Measurements from ENCODE around the gene ISL1.

ISL1 gene

GRCh38 chr5:51386916-51387883 is 4.0 kb downstream of the ISL1 start:
- peaks cover 39% of the 10 kb centered on the region for H3K4me1 ChIP-seq (ENCODE audit: control insufficient read depth, insufficient read depth, low read length)
- no peaks in the 10 kb centered on the region for H3K36me3 ChIP-seq (ENCODE audit: control insufficient read depth, insufficient read depth, low read length)
- H3K4me3 ChIP-seq (ENCODE audit: insufficient read depth, low read depth, low read length) = no peak overlapping the region
- no peaks in the 10 kb centered on the region for H3K9me3 ChIP-seq (ENCODE audit: control insufficient read depth, low read length)
- peaks cover 100% of the 10 kb centered on the region for H3K27me3 ChIP-seq (ENCODE audit: control insufficient read depth, insufficient read depth, low read length, poor library complexity, severe bottlenecking)
- no peak overlapping the region for H3K27ac ChIP-seq (ENCODE audit: insufficient read depth, low read depth, low read length, poor library complexity, severe bottlenecking)
- 0% methylated on average over 38 of the region's 38 CpGs for WGBS, 2 experiments

DNA sequence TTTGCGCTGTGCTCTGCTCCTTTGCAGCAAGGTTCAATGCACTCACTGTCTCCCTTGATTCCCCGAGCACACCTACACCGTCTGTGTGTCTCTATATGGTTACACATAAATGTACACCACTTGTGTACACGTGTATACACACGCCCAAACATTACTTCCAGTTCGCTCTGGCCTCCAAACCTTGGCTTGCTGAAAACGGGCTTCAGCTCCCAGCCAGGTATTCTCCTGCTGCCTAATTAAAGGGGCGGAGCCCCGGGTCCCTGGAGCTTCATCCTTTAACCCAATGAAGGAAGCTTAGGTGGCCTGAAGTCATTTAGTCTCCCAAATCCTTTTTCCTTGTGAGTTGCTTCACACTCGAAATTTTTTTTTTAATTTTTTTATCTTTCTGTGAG is 4.6 kb downstream of the ISL1 start:
- Histone ChIP-seq H3K36me3 (ENCODE audit: control insufficient read depth, insufficient read depth, low read length) (no peaks in the 10 kb centered on the region), H3K27ac (ENCODE audit: insufficient read depth, low read depth, low read length, poor library complexity, severe bottlenecking) (no peak overlapping the region), H3K27me3 (ENCODE audit: control insufficient read depth, insufficient read depth, low read length, poor library complexity, severe bottlenecking) (peaks cover 100% of the 10 kb centered on the region), H3K9me3 (ENCODE audit: control insufficient read depth, low read length) (no peaks in the 10 kb centered on the region), H3K4me3 (ENCODE audit: insufficient read depth, low read depth, low read length) (no peak overlapping the region), H3K4me1 (ENCODE audit: control insufficient read depth, insufficient read depth, low read length) (peaks cover 40% of the 10 kb centered on the region)
- 1 to 2% methylated on average over 9 to 10 of the region's 10 CpGs for WGBS, 2 experiments

DNA sequence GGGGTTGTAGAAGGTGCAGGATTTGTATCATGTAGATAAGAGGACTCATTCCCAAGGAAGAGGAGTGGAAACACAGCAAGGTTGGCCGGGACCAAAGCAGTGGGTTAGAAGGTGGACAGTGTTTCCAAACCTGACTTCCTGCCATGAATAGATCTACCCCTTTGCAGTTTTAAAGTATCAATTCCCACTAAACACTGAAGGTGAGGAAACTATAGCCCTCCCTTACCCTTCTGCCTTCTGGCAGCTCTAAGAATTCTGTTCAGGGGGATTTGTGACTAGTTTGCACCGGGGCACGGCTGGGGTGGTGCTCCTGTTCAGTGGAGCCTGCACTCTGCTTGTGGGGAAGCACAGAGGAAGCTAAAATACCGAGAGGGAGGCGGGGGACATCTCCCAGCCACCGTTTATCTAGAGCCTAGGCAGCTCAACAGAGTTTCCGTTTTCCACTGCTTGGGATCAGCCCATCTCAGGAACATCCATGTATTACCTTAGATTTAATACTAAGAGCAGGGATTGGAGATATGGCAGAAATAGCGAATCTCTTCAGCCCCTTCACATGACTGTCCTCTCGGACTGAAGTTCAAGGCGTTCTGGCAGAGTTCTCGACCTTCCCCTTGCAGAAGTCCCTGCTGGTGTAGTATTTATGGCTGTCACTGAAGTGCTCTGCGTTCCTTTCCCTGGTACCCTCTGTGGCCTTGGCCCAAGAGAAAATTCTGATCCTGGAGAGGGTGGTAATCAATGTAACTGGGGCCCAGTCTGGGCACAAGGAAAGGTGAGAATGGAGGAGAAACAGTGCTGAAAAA is 5.4 kb downstream of the ISL1 start:
- peaks cover 41% of the 10 kb centered on the region for H3K4me1 ChIP-seq (ENCODE audit: control insufficient read depth, insufficient read depth, low read length)
- no peak overlapping the region for H3K27ac ChIP-seq (ENCODE audit: insufficient read depth, low read depth, low read length, poor library complexity, severe bottlenecking)
- H3K36me3 ChIP-seq (ENCODE audit: control insufficient read depth, insufficient read depth, low read length) = no peaks in the 10 kb centered on the region
- H3K27me3 ChIP-seq (ENCODE audit: control insufficient read depth, insufficient read depth, low read length, poor library complexity, severe bottlenecking) = peaks cover 100% of the 10 kb centered on the region
- no peak overlapping the region for H3K4me3 ChIP-seq (ENCODE audit: insufficient read depth, low read depth, low read length)
- 2 to 3% methylated on average over 12 of the region's 12 CpGs for WGBS, 2 experiments
- no peaks in the 10 kb centered on the region for H3K9me3 ChIP-seq (ENCODE audit: control insufficient read depth, low read length)

DNA sequence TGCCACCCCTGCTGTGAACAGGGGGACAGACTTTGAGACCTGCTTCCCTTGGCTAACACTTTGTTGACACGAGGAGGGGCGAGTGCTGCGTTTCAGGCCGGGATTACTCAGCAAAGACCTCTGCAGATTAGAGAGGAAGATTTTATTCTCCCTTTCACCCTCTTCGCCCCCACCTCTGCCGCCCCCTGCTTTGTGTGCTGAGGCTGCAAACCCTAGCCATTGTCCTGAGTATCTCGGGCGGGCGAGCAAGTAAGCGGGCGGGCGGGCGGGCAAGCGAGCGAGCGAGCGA is 6.0 kb downstream of the ISL1 start:
- Histone ChIP-seq H3K4me1 (ENCODE audit: control insufficient read depth, insufficient read depth, low read length) (peaks cover 40% of the 10 kb centered on the region), H3K27ac (ENCODE audit: insufficient read depth, low read depth, low read length, poor library complexity, severe bottlenecking) (no peak overlapping the region), H3K4me3 (ENCODE audit: insufficient read depth, low read depth, low read length) (peak overlapping the region; percentile 22), H3K9me3 (ENCODE audit: control insufficient read depth, low read length) (no peaks in the 10 kb centered on the region), H3K27me3 (ENCODE audit: control insufficient read depth, insufficient read depth, low read length, poor library complexity, severe bottlenecking) (peaks cover 100% of the 10 kb centered on the region), H3K36me3 (ENCODE audit: control insufficient read depth, insufficient read depth, low read length) (no peaks in the 10 kb centered on the region)
- WGBS, 2 experiments = 0% methylated on average over 17 of the region's 17 CpGs

DNA sequence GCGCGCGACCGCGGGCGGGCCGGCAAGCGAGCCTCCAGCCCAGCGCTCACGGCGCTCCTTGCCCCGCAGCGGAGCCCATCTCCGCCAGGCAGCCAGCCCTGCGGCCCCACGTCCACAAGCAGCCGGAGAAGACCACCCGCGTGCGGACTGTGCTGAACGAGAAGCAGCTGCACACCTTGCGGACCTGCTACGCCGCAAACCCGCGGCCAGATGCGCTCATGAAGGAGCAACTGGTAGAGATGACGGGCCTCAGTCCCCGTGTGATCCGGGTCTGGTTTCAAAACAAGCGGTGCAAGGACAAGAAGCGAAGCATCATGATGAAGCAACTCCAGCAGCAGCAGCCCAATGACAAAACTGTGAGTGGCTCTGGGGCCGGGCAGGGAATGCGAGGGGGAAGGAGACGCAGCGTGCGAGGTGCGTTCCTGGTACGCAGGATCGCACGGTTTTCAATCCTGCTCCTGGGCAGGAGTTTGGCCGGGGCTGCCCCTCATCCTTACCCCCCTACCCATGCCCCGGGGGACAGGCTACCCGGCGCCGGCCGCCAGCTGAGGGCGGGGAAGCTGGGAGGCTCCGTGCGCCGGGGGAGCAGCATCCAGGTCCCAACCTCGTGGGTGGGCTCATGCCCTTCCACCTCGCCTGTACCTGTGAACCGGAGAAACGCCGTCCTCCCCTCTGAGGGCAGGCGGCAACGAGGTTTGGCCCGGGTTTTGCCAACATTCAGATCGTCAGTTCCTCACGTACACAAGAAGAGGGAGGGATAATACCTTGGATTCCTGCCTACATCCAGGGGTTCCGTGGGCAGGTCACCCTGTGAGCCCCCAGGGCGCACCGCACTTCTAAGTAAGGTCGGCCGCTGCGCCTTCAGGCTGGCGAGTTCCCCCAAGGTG is 6.6 kb downstream of the ISL1 start:
- H3K9me3 ChIP-seq (ENCODE audit: control insufficient read depth, low read length) = no peaks in the 10 kb centered on the region
- peaks cover 100% of the 10 kb centered on the region for H3K27me3 ChIP-seq (ENCODE audit: control insufficient read depth, insufficient read depth, low read length, poor library complexity, severe bottlenecking)
- WGBS, 2 experiments = 1% methylated on average over 68 of the region's 68 CpGs
- H3K4me1 ChIP-seq (ENCODE audit: control insufficient read depth, insufficient read depth, low read length) = peaks cover 40% of the 10 kb centered on the region
- no peak overlapping the region for H3K27ac ChIP-seq (ENCODE audit: insufficient read depth, low read depth, low read length, poor library complexity, severe bottlenecking)
- H3K36me3 ChIP-seq (ENCODE audit: control insufficient read depth, insufficient read depth, low read length) = no peaks in the 10 kb centered on the region
- H3K4me3 ChIP-seq (ENCODE audit: insufficient read depth, low read depth, low read length) = peak overlapping the region; percentile 22

DNA sequence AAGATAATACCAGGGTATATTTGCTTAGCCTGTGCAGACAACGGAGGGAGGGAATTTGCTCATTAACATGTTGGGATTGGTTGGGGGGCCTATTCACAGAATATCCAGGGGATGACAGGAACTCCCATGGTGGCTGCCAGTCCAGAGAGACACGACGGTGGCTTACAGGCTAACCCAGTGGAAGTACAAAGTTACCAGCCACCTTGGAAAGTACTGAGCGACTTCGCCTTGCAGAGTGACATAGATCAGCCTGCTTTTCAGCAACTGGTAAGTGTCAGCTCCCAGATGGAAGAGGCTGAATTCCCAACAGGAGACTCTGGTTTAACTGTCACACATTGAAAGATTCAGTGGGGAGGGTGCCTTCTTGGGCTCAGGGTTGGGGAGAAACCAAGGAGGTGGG is 7.9 kb downstream of the ISL1 start:
- no peak overlapping the region for H3K27ac ChIP-seq (ENCODE audit: insufficient read depth, low read depth, low read length, poor library complexity, severe bottlenecking)
- WGBS, 2 experiments = 2 to 3% methylated on average over 5 of the region's 5 CpGs
- peaks cover 100% of the 10 kb centered on the region for H3K27me3 ChIP-seq (ENCODE audit: control insufficient read depth, insufficient read depth, low read length, poor library complexity, severe bottlenecking)
- H3K36me3 ChIP-seq (ENCODE audit: control insufficient read depth, insufficient read depth, low read length) = no peaks in the 10 kb centered on the region
- H3K4me3 ChIP-seq (ENCODE audit: insufficient read depth, low read depth, low read length) = no peak overlapping the region
- no peaks in the 10 kb centered on the region for H3K9me3 ChIP-seq (ENCODE audit: control insufficient read depth, low read length)
- H3K4me1 ChIP-seq (ENCODE audit: control insufficient read depth, insufficient read depth, low read length) = peaks cover 40% of the 10 kb centered on the region

DNA sequence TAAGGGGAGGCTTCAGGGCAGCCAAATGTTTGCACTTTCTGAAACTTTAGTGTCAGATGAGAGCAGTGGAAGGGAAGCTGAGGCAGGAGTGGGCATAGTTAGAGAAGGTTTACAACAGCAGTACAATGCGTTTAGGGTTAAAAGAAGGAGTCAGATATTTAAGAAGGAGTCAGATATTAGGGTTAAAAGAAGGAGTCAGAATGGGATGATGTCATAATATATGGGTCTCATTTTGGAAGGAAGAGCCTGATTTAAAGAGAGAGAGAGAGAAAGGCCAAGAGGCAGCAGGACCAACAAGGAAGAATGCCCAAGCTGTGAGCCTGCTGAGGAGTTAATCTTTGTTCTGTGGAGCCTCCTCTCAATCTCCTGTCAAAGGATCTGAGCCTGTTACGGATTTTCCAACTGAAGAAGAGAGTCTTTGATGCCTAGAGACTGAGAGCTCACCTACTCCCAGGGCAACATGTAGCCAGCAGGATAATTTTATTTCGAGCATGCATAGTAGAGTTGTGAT is 9.5 kb downstream of the ISL1 start:
- Histone ChIP-seq H3K4me3 (ENCODE audit: insufficient read depth, low read depth, low read length) (no peak overlapping the region), H3K9me3 (ENCODE audit: control insufficient read depth, low read length) (no peaks in the 10 kb centered on the region), H3K27me3 (ENCODE audit: control insufficient read depth, insufficient read depth, low read length, poor library complexity, severe bottlenecking) (peaks cover 100% of the 10 kb centered on the region), H3K27ac (ENCODE audit: insufficient read depth, low read depth, low read length, poor library complexity, severe bottlenecking) (no peak overlapping the region), H3K36me3 (ENCODE audit: control insufficient read depth, insufficient read depth, low read length) (no peaks in the 10 kb centered on the region), H3K4me1 (ENCODE audit: control insufficient read depth, insufficient read depth, low read length) (peaks cover 32% of the 10 kb centered on the region)
- 0 to 1% methylated on average over 3 of the region's 3 CpGs for WGBS, 2 experiments

DNA sequence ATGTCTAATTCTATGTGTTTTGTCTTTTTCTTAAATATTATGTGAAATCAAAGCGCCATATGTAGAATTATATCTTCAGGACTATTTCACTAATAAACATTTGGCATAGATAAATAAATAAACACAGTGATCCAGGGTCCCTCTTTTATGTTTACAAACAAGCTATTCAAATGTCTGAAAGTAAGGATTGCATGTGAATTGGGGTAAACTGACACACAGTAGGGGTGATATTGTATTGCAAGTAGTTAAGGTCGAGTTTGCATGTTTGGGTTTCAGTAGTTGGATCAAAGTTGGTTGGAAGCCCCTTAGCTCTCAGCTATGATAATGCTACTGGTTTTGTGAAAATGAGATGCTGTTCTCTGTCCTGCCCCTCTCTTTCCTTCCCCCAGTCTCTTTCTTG is 11.4 kb downstream of the ISL1 start:
- H3K36me3 ChIP-seq (ENCODE audit: control insufficient read depth, insufficient read depth, low read length) = no peaks in the 10 kb centered on the region
- peaks cover 100% of the 10 kb centered on the region for H3K27me3 ChIP-seq (ENCODE audit: control insufficient read depth, insufficient read depth, low read length, poor library complexity, severe bottlenecking)
- WGBS, 2 experiments = 0 to 3% methylated on average over 1 of the region's 2 CpGs
- H3K9me3 ChIP-seq (ENCODE audit: control insufficient read depth, low read length) = no peaks in the 10 kb centered on the region
- H3K27ac ChIP-seq (ENCODE audit: insufficient read depth, low read depth, low read length, poor library complexity, severe bottlenecking) = no peak overlapping the region
- no peak overlapping the region for H3K4me3 ChIP-seq (ENCODE audit: insufficient read depth, low read depth, low read length)
- H3K4me1 ChIP-seq (ENCODE audit: control insufficient read depth, insufficient read depth, low read length) = peaks cover 33% of the 10 kb centered on the region

GRCh38 chr5:51395245-51395644 is 12.0 kb downstream of the ISL1 start:
- H3K27ac ChIP-seq (ENCODE audit: insufficient read depth, low read depth, low read length, poor library complexity, severe bottlenecking) = no peak overlapping the region
- H3K4me3 ChIP-seq (ENCODE audit: insufficient read depth, low read depth, low read length) = no peak overlapping the region
- no peaks in the 10 kb centered on the region for H3K36me3 ChIP-seq (ENCODE audit: control insufficient read depth, insufficient read depth, low read length)
- no peaks in the 10 kb centered on the region for H3K9me3 ChIP-seq (ENCODE audit: control insufficient read depth, low read length)
- WGBS, 2 experiments = 3 to 7% methylated on average over 4 to 6 of the region's 6 CpGs
- peaks cover 100% of the 10 kb centered on the region for H3K27me3 ChIP-seq (ENCODE audit: control insufficient read depth, insufficient read depth, low read length, poor library complexity, severe bottlenecking)
- peaks cover 27% of the 10 kb centered on the region for H3K4me1 ChIP-seq (ENCODE audit: control insufficient read depth, insufficient read depth, low read length)

Data from ectodermal cell (in vitro differentiated cells).